IPS-NIHi7 (cell line): Measurements from ENCODE around the gene ALDOB.

Experiments used
- DNase-seq: peaks from one replicate; pipeline ENCODE4 v3.0.0; 2012; ENCODE audit warnings: mixed read lengths; ENCODE audit errors: extremely low spot score

The ALDOB gene

DNA sequence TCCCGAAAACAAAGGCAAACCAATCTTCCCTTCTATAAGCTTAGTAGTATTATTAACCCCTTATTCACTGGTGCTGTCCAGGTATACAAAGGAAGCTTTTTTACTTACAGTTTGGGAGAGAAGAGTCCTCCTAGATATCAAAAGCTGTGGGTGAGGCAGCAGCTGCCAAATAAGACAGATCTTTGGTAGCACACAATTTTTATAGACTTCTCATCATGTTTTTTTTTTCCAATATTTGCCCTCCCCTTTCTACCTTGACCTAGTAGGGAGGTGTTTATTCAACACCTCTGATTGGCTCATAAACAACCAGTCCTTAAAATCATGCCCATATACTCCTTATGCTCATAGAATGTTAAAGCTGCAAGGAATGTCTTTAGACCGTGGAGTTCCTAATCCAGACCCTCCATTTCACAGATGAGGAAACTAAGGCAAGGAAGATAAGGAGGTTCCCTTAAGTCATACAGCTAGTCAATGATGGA is at the start of gene ALDOB:
ALDOB (minus strand) TSS at position 174 of the 479 bp plus-strand sequence. CDS start 4,887 bp downstream, outside the sequence.
- DNase-seq = no peak

DNA sequence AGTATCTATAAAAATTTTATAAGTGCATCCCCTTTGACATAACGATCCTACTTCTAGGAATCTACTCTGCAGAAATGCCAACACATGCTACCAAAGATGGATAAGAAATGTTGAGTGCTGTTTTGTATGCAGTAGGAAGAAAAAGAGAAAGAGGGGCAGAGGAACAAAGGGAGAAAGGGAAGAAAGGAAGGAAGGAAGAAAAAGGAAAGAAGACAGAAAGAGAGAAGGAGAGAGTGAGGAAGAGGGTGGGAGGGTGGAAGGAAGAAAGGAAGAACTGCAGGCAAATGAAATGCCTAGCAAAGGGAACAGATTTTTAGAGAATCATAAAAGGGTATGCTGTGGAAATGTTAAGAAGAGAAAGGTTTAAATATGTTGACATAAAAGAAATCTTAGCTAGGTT is 48.5 kb upstream of the ALDOB start:
- no peak for DNase-seq

DNA sequence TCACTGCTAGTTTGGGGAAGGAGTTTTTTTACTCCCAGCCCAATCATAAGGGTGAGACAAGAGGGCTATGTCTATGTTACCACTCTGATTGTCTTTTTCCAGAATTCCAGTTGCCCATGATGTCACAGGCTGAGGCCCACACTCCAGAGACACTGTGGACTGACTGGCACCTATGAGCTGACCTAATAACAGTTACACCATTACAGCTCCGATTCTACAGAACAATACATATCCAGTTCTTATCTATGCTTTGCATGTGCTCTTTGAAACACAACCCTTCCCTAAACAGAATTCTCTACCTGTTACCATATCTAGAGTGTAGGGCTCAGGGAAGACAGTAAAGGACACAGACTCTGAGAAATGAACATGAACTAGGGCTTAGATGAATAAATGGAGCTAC is 45.7 kb upstream of the ALDOB start:
- DNase-seq = no peak

- DNase-seq = no peak
Measured at GRCh38 chr9:101480386-101480785, 44.8 kb upstream of the ALDOB start.

GRCh38 chr9:101479338-101480030 is 43.9 kb upstream of the ALDOB start:
- DNase-seq = no peak

DNA sequence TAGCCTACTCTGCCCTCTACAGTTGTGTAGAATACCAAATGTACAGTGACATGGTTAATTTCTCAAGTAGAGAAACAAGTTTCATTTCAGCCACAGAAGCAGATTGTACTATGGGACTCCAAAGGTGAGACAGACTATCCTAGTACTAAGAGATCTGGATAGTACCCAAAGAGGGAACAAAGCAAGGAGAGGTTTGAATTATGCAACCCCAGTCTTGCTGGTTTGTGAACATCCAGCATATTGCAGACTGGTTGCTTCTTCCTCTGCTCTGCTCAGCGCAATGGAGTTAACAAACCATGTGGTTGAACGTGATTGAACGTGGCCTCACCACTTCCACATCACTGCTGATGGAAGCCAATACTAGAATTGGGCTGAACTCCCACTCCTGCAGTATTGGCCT is 43.3 kb upstream of the ALDOB start:
- DNase-seq = no peak

GRCh38 chr9:101478444-101478843 is 42.9 kb upstream of the ALDOB start:
- DNase-seq = no peak

GRCh38 chr9:101477736-101478135 is 42.2 kb upstream of the ALDOB start:
- no peak for DNase-seq

DNA sequence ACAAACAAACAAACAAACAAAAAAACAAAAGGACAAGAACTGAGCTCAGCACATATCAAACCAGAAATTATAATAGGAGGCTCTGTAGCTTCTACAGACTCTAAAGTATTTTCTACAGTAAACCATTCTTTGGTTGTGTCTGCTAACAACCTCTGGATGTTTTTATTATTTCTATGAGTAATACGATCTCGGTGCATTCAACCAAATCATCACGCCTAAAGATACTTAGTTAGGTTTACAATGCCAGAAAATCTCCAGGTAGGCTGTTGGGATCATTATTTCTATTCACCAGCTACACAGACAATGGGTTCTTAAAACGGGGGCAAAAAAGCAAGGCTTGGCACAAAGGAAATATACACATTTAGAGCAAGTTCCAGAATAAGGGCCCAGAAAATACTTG is 41.6 kb upstream of the ALDOB start:
- DNase-seq = no peak

GRCh38 chr9:101476576-101477208 is 41.1 kb upstream of the ALDOB start:
- DNase-seq = no peak

DNA sequence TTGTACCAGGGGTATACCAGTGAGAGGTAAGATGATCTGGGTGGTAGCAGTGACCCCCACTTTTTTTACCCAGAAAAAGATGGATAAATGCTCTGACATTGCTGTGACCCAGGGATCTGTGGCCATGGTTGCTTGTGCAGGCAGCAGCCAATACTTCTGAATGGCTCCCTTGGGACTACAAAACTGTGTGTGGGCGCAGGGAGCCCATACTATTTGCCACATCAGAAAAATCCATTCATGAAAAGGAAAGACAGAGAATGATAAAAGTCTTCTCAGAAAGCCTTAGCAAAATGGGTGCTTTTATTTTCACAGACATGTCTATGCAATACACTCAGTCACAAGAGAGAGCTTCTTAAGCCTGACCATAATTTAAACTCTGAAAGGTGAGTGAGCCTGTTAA is 37.3 kb upstream of the ALDOB start:
- no peak for DNase-seq

DNA sequence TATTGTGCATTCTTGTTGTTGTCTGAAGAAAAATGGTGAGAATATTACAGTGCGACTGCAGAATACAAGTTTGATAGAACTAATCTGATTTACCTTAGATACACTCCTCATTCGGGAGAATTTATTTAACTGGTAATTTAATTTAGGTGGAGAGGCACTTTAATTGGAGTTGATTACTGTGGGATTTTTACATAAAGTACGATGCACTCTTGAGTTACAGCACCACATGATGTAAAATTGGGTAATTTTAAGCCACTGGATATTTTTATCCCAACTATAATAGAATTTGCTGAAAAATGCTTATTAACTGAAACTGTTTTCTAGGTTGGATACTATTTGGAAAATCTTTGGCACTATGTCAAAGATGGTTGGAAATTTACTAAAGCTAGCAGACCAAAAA is 35.4 kb upstream of the ALDOB start:
- DNase-seq = no peak

DNA sequence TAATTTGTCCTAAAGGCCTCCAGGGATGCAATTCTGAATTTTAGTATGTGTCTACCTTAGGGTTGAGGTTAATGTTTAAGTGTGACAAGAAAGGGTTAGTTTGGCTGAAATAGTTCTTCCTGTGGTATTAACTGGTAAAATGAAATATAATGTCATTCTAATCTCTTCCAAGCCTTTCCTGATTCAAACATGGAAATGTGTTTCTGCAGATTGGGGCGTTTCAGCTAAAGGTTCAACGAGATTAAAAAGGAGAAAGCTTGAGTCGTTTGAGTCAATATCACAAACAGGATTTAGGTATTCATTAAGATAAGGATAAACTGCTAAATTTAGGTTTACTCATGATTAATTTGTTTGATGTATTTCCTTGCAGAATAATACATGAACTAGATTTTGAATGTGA is 34.4 kb upstream of the ALDOB start:
- DNase-seq = no peak

GRCh38 chr9:101469026-101469425 is 33.5 kb upstream of the ALDOB start:
- no peak for DNase-seq

DNA sequence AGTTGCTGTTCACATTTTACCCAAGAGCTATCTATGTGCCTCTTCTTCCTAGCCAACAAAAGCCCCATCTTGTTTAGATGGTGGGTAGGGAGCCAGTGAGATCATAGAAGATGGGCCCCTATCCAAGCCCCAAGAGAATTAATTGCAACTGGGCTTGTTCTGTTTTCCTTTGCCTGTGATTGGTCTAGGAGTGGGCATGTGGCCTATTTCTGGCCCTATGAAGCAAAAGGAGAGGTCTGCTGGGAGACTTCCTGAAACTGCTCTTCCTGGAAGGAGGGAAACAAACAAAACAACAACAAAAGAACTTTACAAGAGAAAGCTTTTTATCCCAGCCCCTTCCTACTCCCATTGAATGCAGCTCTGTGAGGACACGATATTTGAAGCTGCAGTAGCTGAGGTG is 32.5 kb upstream of the ALDOB start:
- peak; percentile 18 for DNase-seq

GRCh38 chr9:101467690-101468089 is 32.1 kb upstream of the ALDOB start:
- DNase-seq = no peak

- DNase-seq = no peak
Measured at GRCh38 chr9:101466863-101467262, 31.3 kb upstream of the ALDOB start.

DNA sequence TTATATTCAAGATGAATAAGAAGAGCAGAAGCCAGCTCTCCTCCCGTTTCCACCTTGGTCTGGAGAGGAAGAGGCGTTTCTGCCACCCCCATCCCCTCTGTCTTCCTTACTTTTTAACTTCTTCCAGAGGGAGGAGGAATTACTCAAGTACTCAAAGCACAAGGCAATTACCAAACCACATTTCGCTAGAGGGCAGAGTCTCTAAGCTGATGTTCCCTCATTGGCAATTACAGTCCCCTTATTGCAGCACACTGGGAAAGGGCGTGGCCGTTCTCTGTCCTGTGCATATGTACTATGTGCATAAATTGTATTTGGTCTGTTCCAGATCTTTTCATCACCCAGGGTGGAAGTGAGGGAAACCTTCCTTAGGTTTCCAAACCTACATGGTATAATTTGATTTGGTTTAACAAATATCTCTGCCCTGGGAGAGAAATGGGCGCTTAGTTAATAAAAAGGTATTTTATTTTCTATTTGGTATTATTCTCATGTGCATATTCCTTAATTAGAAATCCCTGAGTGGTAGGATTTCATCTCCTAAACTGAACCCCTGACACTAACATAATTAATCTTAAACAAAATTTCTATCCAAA is 29.8 kb upstream of the ALDOB start:
- DNase-seq = peak; percentile 57

DNA sequence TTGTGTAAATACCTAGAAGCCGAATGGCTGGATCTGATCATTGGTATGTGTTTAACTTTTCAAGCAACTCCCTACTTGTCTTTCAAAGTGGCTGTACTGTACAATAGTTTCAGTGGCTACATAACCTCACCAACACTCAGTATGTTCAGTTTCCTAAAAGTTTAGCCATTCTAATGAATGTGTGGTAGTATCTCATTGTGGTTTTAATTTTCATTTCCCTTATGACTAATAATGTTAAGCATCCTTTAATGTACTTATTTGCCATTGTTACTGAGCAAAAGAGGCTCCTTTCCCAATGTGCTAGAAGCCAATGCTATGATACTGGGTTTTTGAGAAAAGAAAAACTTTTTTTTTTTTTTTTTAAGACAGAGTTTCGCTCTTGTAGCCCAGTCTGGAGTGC is 27.8 kb upstream of the ALDOB start:
- DNase-seq = no peak

DNA sequence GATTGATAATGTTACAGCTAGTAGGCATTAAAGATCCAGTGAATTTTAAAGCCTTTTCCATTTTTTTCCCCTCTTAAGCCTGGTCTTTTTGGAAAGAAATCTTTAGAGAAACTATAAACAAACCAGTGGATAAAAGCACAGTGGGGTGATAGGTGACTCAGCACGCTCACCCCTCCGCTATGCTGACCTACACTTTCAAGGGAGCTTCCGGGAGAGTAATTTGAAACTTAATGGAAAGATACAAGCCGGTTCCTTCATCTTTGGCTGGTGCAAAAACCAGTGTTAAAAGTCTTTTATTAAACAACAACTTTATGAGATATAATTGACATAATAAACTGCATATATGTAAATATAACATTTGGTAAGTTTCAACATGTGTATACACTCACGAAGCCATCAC is 27.0 kb upstream of the ALDOB start:
- DNase-seq = peak; percentile 68

DNA sequence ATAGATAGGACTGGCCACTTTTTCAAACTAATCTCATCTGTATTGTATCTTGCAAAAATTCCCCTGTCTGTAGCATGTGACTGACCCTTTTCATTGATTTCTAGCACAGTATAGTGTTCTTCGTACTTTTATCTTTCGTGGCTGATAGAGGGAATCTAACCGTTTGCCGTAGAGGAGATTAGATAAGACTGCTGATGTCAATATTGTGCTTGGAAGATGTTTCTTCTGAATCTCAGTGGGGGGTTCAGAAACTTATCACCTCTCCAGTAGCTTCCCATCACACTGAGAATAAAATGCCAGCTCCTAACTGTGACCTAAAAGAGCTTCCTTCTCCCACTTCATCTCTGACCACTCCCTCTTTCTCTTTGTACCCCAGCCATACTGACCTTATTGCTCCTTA is 25.4 kb upstream of the ALDOB start:
- no peak for DNase-seq

DNA sequence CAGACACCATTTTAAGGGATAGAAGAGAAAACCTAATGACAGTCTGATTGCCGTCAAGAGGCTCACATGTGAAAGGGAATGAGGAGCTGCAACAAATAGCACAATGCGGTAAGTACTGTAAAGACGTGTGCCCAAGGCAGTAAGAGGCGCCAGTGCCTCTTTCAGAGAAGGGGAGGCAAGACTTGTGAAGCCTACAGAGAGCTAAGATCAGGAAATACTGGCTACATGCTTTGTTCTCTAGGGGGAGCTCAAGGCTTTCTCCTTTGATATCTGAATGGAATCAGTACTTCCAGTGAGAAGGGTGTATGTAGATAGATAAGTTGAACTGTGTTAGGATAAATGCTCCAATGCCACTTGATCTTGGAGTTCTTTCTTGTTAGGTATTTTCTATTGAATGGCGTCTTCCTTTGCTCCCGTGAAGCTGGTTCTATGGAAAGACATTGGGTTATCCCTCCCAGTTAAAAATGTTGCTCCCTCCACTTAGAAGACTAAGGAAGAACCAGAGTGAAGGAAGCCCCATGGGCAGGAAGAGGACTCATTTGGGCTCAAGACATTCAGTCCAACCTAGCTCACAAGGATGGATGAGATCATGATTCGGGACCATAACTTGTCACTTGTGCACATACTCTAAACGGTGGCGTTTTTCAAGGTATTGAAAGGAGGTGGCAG is 23.5 kb upstream of the ALDOB start:
- peak; percentile 74 for DNase-seq

GRCh38 chr9:101457003-101457402 is 21.4 kb upstream of the ALDOB start:
- DNase-seq = peak; percentile 51
